HFFc6 (cell line): ENCODE results near the gene PYGB. TPM values are rescaled to one million over a fixed set of nuclear protein-coding genes. Genes with fewer than 3 reads are reported as not detected.
"Not testable (repeated sequence)": the region's sequence is repeated elsewhere in the genome, so short reads cannot be mapped to it uniquely, and the experiment has no call there.

Experiments used
- DNase-seq: peaks from one replicate; pipeline ENCODE4 v3.0.0-alpha.2; 2018
- H3K27ac Mint-ChIP-seq: 2 replicates; pipeline ENCODE4 v1.8.0; 2020; ENCODE audit warnings: mild to moderate bottlenecking, mixed read lengths
- H3K27me3 Mint-ChIP-seq: 2 replicates; pipeline ENCODE4 v1.8.0; 2021; ENCODE audit warnings: mild to moderate bottlenecking, moderate library complexity, mixed read lengths; ENCODE audit not compliant: insufficient read depth
- H3K36me3 Mint-ChIP-seq: 2 replicates; pipeline ENCODE4 v1.8.0; 2021; ENCODE audit warnings: low read depth, mixed read lengths
- H3K4me1 Mint-ChIP-seq: 2 replicates; pipeline ENCODE4 v1.8.0; 2020; ENCODE audit warnings: low read depth, mixed read lengths
- H3K4me3 Mint-ChIP-seq: 2 replicates; pipeline ENCODE4 v1.8.0; 2020; ENCODE audit warnings: mild to moderate bottlenecking, moderate library complexity, mixed read lengths
- H3K9me3 Mint-ChIP-seq: 2 replicates; pipeline ENCODE4 v1.8.0; 2020; ENCODE audit warnings: mild to moderate bottlenecking, mixed read lengths
- CTCF ChIP-seq: fragments of 200-600 bp; sonication (generic); IDR thresholded peaks from 2 replicates; pipeline ENCODE4 v1.5.0; 2021; ENCODE audit warnings: antibody characterized with exemption, mild to moderate bottlenecking
- total RNA-seq, 6 experiments: library from RNA; stranded (reverse); fragmentation: NEBNext Ultra II Directional; extraction: Animal tissue kit (Norgen Biotek cat#: 25700); gene quantifications; 2 replicates in 1 of 6; 3 replicates in 5 of 6; pipeline ENCODE4 v1.2.3, GENCODE V29; 2021

Gene PYGB
- total RNA-seq, 6 experiments from 2014 or later: 65.4 to 75.6 (median 70.2) TPM

DNA sequence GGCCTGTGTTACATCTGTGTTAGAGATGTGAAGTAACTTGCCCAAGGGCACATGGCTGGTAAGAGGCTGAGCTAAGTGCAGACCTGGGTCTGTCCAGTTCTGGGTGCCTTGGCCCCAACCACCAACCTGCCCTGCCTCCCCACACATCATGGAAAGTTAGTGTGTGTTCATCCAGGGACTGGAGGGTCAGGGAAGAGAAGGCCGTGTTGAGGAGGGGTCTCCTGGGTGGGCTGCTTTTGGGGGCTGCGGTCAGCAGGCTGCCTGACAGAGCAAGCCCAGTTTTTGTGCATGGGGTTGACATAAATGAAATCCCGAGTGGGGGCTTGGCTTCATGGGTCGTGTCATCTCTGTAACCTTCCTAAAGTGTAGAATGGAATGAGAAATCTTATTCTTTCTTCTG is 10.9 kb downstream of the PYGB start:
- Mint-ChIP-seq H3K36me3 (peaks cover 43% of the 10 kb centered on the region), H3K9me3 (no peaks in the 10 kb centered on the region), H3K27ac (no peak overlapping the region), H3K27me3 (no peaks in the 10 kb centered on the region; the same call in 1 of the 2 replicates), H3K4me1 (peaks cover 13% of the 10 kb centered on the region), H3K4me3 (no peak overlapping the region)
- no peak for DNase-seq
- TF ChIP-seq CTCF: no peak

DNA sequence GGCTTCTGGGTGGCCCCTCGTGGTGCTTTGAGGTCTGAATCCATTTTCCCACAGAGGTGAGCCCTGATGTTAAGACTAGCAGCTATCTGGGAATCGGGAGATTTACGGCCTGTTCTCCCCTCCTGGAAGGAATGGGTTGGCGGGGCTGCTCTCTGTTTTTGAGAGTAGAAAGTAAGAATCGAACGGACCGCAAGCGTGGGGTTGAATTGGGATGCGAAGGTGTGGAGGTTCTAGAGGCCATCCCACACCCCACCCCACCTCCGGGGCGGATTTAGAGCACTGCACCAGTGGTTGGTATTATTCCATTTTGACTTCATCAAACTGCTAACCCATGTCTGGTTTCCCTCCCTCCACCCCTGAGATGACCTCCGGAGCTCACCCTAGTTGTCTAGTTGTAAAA is 11.5 kb downstream of the PYGB start:
- no peak for DNase-seq
- Mint-ChIP-seq H3K36me3 (peaks cover 48% of the 10 kb centered on the region), H3K4me1 (peaks cover 13% of the 10 kb centered on the region), H3K4me3 (no peak overlapping the region), H3K27ac (no peak overlapping the region), H3K9me3 (peaks cover 4% of the 10 kb centered on the region; the same call in 1 of the 2 replicates), H3K27me3 (no peaks in the 10 kb centered on the region; the same call in 1 of the 2 replicates)
- no peak for TF ChIP-seq CTCF

- Mint-ChIP-seq H3K4me3 (no peak overlapping the region), H3K27ac (no peak overlapping the region), H3K36me3 (peaks cover 53% of the 10 kb centered on the region), H3K9me3 (peaks cover 6% of the 10 kb centered on the region; the same call in 1 of the 2 replicates), H3K4me1 (peaks cover 8% of the 10 kb centered on the region), H3K27me3 (no peaks in the 10 kb centered on the region; the same call in 1 of the 2 replicates)
- no peak for DNase-seq
- no peak for TF ChIP-seq CTCF
Observed at GRCh38 chr20:25259788-25260254, 11.9 kb downstream of the PYGB start.

DNA sequence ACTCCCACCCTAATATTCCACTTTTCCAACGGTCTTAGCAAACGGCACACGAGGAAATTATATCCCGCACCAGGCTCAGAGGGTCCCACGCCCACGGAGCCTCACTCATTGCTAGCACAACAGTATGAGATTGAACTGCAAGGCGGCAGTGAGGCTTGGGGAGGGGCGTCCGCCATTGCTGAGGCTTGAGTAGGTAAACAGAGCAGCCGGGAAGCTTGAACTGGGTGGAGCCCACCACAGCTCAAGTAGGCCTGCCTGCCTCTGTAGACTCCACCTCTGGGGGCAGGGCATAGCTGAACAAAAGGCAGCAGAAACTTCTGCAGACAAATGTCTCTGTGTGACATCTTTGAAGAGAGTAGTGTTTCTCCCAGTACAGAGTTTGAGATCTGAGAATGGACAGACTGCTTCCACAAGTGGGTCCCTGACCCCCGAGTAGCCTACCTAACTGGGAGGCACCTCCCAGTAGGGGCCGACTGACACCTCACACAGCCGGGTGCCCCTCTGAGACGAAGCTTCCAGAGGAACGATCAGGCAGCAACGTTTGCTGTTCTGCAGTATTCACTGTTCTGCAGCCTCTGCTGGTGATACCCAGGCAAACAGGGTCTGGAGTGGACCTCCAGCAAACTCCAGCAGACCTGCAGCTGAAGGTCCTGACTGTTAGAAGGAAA is 13.0 kb downstream of the PYGB start:
- not testable (repeated sequence) for H3K27ac Mint-ChIP-seq, H3K4me1 Mint-ChIP-seq, DNase-seq, H3K27me3 Mint-ChIP-seq, H3K9me3 Mint-ChIP-seq, H3K4me3 Mint-ChIP-seq
- peaks cover 54% of the 10 kb centered on the region for H3K36me3 Mint-ChIP-seq

DNA sequence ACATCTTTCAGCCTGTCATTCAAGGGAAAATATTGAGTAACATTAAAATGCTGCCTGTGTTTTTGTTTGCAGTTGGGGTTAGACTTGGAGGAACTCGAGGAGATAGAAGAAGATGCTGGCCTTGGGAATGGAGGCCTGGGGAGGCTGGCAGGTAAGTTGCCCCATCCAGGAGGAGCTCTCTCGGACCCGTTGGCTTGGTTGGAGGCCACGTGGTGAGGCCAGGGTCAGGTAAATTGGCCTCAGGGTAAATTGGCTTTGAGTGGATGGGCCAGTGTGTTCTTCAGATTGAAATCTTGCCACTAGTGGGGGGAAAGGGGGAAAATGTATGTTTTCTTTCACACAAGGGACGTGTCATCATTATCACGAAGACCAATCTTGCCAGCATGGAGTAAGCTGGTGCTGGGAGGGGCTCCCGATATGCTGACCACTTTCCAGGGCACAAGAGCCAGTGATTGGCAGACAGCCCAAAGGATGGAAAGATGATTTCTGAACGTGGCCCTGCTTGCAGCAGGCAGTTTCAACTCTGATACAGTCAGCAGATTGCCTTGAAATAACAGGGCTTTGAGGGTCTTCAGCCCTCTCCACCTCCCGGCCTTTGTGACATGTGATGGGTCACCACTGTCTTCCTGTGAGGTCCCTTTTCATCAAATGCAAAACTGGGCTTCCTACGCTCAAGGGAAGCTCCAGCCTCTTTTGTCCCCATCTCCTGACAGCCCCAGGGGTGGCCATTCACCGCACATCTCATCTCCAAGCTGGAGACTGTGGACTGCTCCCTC is 21.4 kb downstream of the PYGB start:
- no peaks in the 10 kb centered on the region for H3K4me1 Mint-ChIP-seq
- no peaks in the 10 kb centered on the region for H3K27me3 Mint-ChIP-seq
- DNase-seq: no peak
- TF ChIP-seq CTCF: no peak
- no peak overlapping the region for H3K4me3 Mint-ChIP-seq
- H3K9me3 Mint-ChIP-seq: peaks cover 4% of the 10 kb centered on the region; the same call in 1 of the 2 replicates
- H3K27ac Mint-ChIP-seq: no peak overlapping the region
- H3K36me3 Mint-ChIP-seq: peaks cover 18% of the 10 kb centered on the region

DNA sequence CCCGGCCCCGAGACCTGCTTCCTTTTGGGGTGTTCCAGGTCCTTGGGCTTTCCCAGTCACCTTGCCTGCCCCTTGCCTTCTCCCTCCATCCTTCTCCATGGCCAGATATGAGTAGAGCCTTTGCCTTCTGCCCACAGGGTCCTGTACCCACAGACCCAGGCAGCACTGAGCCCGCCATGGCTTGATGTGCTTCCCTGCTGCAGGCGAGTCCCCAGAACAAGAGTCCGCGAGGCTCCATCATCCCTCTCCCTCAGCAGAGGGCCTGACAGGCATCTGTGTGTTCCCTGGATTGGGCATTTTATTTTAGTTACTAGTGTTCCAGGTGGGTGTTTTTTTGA is 21.9 kb downstream of the PYGB start:
- DNase-seq: no peak
- Mint-ChIP-seq H3K9me3 (no peaks in the 10 kb centered on the region), H3K36me3 (peaks cover 12% of the 10 kb centered on the region; the same call in 1 of the 2 replicates), H3K4me3 (no peak overlapping the region), H3K4me1 (no peaks in the 10 kb centered on the region), H3K27me3 (no peaks in the 10 kb centered on the region), H3K27ac (no peak overlapping the region)
- TF ChIP-seq CTCF: no peak
